Epithelial cell of esophagus (primary cell): ENCODE results near the gene FAM227A.

ENCODE experiments used
- DNase-seq: peaks from one replicate; pipeline ENCODE4 v3.0.0; 2010; ENCODE audit warnings: low read depth
- H3K4me3 ChIP-seq: 2 replicates; pipeline ENCODE4 v1.5.1; 2011; ENCODE audit warnings: mild to moderate bottlenecking, low read length, control low read depth
- CTCF ChIP-seq: IDR thresholded peaks from 2 replicates; pipeline ENCODE4 v1.5.1; 2011; ENCODE audit warnings: low read depth, mild to moderate bottlenecking, low read length, control low read depth, inconsistent platforms; ENCODE audit not compliant: insufficient read depth; ENCODE audit errors: missing control alignments

FAM227A gene

GRCh38 chr22:38699784-38700183, 43.6 kb upstream of the FAM227A start:
- peak overlapping the region; percentile 69 for H3K4me3 ChIP-seq
- no peak for TF ChIP-seq CTCF
- DNase-seq, result peak; percentile 39

- no peak for TF ChIP-seq CTCF
- DNase-seq, result no peak
- H3K4me3 ChIP-seq, result peak overlapping the region; percentile 69
Measured at GRCh38 chr22:38699143-38699542, 43.0 kb upstream of the FAM227A start.

- DNase-seq, result no peak
- no peak for TF ChIP-seq CTCF
- peak overlapping the region; percentile 5 for H3K4me3 ChIP-seq
Measured at GRCh38 chr22:38698407-38699094, 42.4 kb upstream of the FAM227A start.

- no peak for TF ChIP-seq CTCF
- no peak overlapping the region for H3K4me3 ChIP-seq
- DNase-seq, result peak; percentile 28
Measured at GRCh38 chr22:38697425-38698089, 41.4 kb upstream of the FAM227A start.

- no peak for TF ChIP-seq CTCF
- no peak overlapping the region for H3K4me3 ChIP-seq
- peak; percentile 94 for DNase-seq
Measured at GRCh38 chr22:38696606-38697424, 40.6 kb upstream of the FAM227A start.

- peak; percentile 66 for DNase-seq
- H3K4me3 ChIP-seq, result no peak overlapping the region
- TF ChIP-seq CTCF, result no peak
Measured at GRCh38 chr22:38694940-38695339, 38.7 kb upstream of the FAM227A start.
